ENCODE data around the gene PACSIN2. TPM values are rescaled to one million over a fixed set of nuclear protein-coding genes. Genes with fewer than 3 reads are reported as not detected.

The PACSIN2 gene
- total RNA-seq, 1 donor from 2014 or later = 128 TPM

DNA sequence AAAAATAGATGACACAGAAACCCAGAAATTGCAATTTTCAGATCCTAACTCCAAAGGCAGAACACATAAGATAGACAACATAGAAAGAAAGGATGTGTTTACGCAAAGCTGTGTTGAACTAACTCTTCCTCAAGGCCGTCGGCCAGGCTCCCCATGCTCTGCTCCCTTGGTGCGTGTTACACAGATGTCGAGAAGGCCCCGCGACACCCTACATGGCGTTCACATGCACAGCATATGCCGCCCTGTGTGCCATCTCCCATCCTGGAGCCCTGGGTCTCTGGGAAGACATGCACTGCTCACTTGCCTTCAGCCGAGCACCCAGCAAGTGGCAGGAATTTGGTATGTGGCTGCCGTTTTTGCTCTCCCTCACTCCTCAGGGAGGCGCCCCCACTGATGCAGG is 110.9 kb downstream of the PACSIN2 start:
- TF ChIP-seq, protein P1, sequence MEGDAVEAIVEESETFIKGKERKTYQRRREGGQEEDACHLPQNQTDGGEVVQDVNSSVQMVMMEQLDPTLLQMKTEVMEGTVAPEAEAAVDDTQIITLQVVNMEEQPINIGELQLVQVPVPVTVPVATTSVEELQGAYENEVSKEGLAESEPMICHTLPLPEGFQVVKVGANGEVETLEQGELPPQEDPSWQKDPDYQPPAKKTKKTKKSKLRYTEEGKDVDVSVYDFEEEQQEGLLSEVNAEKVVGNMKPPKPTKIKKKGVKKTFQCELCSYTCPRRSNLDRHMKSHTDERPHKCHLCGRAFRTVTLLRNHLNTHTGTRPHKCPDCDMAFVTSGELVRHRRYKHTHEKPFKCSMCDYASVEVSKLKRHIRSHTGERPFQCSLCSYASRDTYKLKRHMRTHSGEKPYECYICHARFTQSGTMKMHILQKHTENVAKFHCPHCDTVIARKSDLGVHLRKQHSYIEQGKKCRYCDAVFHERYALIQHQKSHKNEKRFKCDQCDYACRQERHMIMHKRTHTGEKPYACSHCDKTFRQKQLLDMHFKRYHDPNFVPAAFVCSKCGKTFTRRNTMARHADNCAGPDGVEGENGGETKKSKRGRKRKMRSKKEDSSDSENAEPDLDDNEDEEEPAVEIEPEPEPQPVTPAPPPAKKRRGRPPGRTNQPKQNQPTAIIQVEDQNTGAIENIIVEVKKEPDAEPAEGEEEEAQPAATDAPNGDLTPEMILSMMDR (IDR thresholded peaks at IDR 0.05) = no peak
- no peak for ATAC-seq
- Histone ChIP-seq H3K27ac (no peak overlapping the region), H3K27me3 (no peaks in the 10 kb centered on the region), H3K4me3 (no peak overlapping the region), H3K4me1 (peaks cover 42% of the 10 kb centered on the region), H3K9me3 (no peaks in the 10 kb centered on the region), H3K36me3 (no peaks in the 10 kb centered on the region)
- no peak for DNase-seq
- intact Hi-C loops (cut with DNase I) = no loop called here

DNA sequence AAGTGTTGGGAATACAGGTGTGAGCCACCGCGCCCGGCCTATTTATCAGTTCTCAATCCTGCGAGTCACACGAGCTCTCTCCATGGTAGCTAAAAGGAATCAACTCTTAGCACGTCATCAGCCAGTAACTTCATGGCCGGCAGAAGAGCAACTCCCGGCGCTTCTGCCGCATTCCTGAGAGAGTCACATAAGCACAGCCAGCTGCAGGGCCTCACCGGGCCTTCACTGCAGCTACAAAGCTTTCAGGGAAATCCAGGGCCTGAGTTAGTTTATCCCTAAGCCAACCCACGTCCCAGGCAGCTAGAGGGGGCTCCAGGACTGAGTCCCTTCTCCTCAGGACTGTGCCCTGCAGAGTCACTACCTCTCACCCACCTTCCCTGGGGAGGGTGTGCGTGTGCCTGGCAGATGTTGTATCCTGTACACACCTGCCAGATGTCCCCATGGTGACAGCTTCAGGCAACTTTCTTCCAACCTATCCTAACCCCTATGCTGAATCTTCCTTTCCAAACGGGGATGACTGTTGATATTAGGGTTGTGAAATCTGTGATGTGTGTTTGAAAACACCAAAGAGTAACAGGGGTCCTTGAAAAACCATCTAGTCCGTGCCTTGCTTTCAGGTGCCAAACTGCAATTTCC is 112.0 kb downstream of the PACSIN2 start:
- no peaks in the 10 kb centered on the region for H3K36me3 ChIP-seq
- intact Hi-C loops (cut with DNase I) = no loop called here
- no peaks in the 10 kb centered on the region for H3K9me3 ChIP-seq
- TF ChIP-seq, protein P1 (IDR thresholded peaks at IDR 0.05) = no peak
- H3K4me3 ChIP-seq = no peak overlapping the region
- H3K4me1 ChIP-seq = peaks cover 35% of the 10 kb centered on the region
- H3K27ac ChIP-seq = no peak overlapping the region
- H3K27me3 ChIP-seq = no peaks in the 10 kb centered on the region
- ATAC-seq (no peak), DNase-seq (no peak)

DNA sequence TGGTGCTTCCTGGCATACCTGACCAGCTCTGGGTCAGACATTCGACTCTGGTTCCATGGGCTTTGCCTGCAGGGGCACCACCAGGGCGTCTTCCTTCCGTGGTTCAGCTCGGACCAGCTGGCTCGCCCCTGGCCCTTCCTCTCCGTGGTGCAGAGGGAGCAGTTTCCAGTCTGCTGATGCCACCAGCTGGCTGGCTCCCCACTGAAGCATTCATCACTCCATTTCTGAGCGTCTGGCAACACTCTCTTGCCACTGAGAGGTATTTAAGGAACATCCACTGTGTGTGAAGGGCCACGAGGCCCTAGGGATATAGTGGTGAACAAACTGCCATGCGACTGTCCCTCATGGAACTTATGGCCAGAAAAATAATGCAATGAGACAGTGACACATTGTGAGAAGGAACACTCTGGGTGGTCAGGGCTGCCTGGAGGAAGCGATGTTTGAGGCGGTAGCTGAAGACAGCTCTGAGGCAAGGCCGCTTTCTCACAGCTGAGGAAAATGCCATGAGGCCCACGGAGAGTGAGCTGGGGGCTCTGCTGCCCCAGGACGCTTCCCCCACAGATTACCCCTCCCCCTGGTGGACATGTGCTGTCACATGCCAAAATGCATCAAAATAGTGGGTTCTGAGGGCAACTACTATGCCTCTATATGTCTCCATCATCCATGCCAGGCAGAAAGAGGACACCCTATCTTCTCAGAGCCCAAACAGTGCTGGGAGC is 113.0 kb downstream of the PACSIN2 start:
- no peaks in the 10 kb centered on the region for H3K9me3 ChIP-seq
- no peak for ATAC-seq
- intact Hi-C loops (cut with DNase I) = no loop called here
- no peak overlapping the region for H3K27ac ChIP-seq
- H3K4me1 ChIP-seq = peaks cover 25% of the 10 kb centered on the region
- TF ChIP-seq, protein P1 (IDR thresholded peaks at IDR 0.05) = peak; percentile 7
- no peaks in the 10 kb centered on the region for H3K27me3 ChIP-seq
- no peaks in the 10 kb centered on the region for H3K36me3 ChIP-seq
- no peak for DNase-seq
- H3K4me3 ChIP-seq = no peak overlapping the region

DNA sequence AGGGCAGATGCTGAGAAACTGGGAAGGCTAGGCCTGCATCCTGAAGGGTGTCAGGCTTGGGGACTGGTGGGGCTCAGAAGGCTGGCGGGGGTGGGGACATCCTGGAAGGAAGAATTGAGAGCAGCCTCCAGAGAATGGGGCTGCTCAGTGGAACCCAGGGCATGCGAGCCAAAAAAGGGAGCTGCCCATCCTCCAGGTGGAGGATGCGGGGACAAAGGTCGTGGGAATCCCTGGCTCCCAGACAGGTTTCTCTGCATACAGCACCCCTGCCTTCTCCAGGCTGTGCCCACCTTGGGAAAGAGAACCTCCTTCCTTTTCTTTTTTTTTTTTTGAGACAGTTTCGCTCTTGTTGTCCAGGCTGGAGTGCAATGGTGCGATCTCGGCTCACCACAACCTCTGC is 117.0 kb downstream of the PACSIN2 start:
- no peaks in the 10 kb centered on the region for H3K36me3 ChIP-seq
- intact Hi-C loops (cut with DNase I) = no loop called here
- DNase-seq (no peak), ATAC-seq (no peak)
- no peaks in the 10 kb centered on the region for H3K9me3 ChIP-seq
- H3K27ac ChIP-seq = no peak overlapping the region
- no peak overlapping the region for H3K4me3 ChIP-seq
- peaks cover 35% of the 10 kb centered on the region for H3K4me1 ChIP-seq
- no peaks in the 10 kb centered on the region for H3K27me3 ChIP-seq
- TF ChIP-seq, protein P1 (IDR thresholded peaks at IDR 0.05) = no peak

DNA sequence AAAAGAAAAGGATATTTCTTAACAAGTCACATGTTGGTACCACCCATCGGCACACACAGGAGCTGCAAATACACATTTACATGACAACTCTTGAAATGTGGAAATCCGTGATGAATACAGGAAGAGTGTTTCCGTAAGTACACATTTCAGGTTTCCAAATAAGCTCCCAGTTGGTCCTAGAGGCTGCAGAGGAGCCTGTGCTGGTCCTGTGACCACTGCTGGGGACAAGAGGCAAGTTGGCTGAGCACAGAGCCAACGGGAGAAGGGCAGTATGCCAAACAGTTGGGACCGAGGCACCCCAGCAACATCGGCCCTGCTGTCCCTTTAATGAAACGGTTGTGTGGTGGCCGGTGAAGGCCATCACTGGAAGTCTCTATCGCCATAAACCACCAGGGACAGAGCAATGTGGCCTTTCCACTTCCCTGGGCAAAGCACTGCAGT is 119.4 kb downstream of the PACSIN2 start:
- no peak overlapping the region for H3K4me3 ChIP-seq
- ATAC-seq = peak; percentile 71
- DNase-seq = peak; percentile 79
- peak overlapping the region; percentile 61 for H3K27ac ChIP-seq
- peaks cover 4% of the 10 kb centered on the region for H3K36me3 ChIP-seq
- no peaks in the 10 kb centered on the region for H3K27me3 ChIP-seq
- TF ChIP-seq, protein P1 (IDR thresholded peaks at IDR 0.05) = no peak
- peaks cover 52% of the 10 kb centered on the region for H3K4me1 ChIP-seq
- intact Hi-C loops (cut with DNase I) = no loop called here
- H3K9me3 ChIP-seq = no peaks in the 10 kb centered on the region
